ENCODE measurements around the gene TRHDE. TPM values are rescaled to one million over a fixed set of nuclear protein-coding genes. Genes with fewer than 3 reads are reported as not detected.

The TRHDE gene
- total and polyA plus RNA-seq, 2 of the 13 experiments (the other 11 are each of a cell fraction or from before 2014, with no cell fraction given), result not detected

GRCh38 chr12:72716221-72716620 is 444.1 kb downstream of the TRHDE start:
- no peak for TF ChIP-seq MTF2 (CRISPR knock-in tag; IDR thresholded peaks at IDR 0.05; ENCODE audit: borderline replicate concordance)
- TF ChIP-seq CREBL2 (CRISPR knock-in tag; IDR thresholded peaks at IDR 0.05; ENCODE audit: borderline replicate concordance), result no peak
- TF ChIP-seq NFIB (CRISPR knock-in tag; IDR thresholded peaks at IDR 0.05; ENCODE audit: borderline replicate concordance), result no peak
- ATAC-seq (no peak), DNase-seq (ENCODE audit: low spot score) (no peak), FAIRE-seq (no peak)
- intact Hi-C loops (cut with micrococcal nuclease; ENCODE audit: unreplicated experiment) (no loop called here), in situ Hi-C loops (cut with HindIII; ENCODE audit: extremely low pct_ligation_motif_present, low pct_unique_long_range_greater_than_20kb) (no loop called here)
- ChIA-PET POLR2A (no interaction called here), CTCF (ENCODE audit: low intra/inter-chr PET ratio, low total read pairs) (no interaction called here)
- WGBS (ENCODE audit: low lambda C conversion rate), result 8% methylated on average over 2 of the region's 2 CpGs
- no TSS peak for BruUV-seq (replicated peaks)
- Histone ChIP-seq H3K79me2 (ENCODE audit: insufficient read depth, low read length) (no peaks in the 10 kb centered on the region), H3K4me3 (replicated peaks in 1 of 3; ENCODE audit: insufficient read depth in 1 of 3, low read depth in 2 of 3, low read length in 3 of 3) (no peak overlapping the region), H3K27ac (ENCODE audit: extremely low read length, insufficient read depth, low read length) (no peak overlapping the region), H3K4me1 (ENCODE audit: insufficient read depth, low read length) (no peaks in the 10 kb centered on the region), H3K36me3 (replicated peaks in 1 of 2; ENCODE audit: control insufficient read depth in 1 of 2, insufficient read depth in 2 of 2, low read length in 2 of 2) (no peaks in the 10 kb centered on the region), H4K20me1 (ENCODE audit: insufficient read depth, low read length) (no peaks in the 10 kb centered on the region), H3K4me2 (ENCODE audit: low read depth, low read length) (no peak overlapping the region), H3K9me3 (ENCODE audit: low read length) (peaks cover 51% of the 10 kb centered on the region), H3K27me3 (ENCODE audit: control insufficient read depth in 1 of 2, insufficient read depth in 2 of 2, low read length in 2 of 2) (no peaks in the 10 kb centered on the region), H2AFZ (ENCODE audit: low read length) (no peak overlapping the region), H3K9ac (ENCODE audit: insufficient read depth, low read depth, low read length) (no peak overlapping the region)

GRCh38 chr12:72717036-72717435 is 444.9 kb downstream of the TRHDE start:
- no peak overlapping the region for H3K27ac ChIP-seq (ENCODE audit: extremely low read length, insufficient read depth, low read length)
- FAIRE-seq (no peak), DNase-seq (ENCODE audit: low spot score) (no peak), ATAC-seq (no peak)
- intact Hi-C loops (cut with micrococcal nuclease; ENCODE audit: unreplicated experiment), result no loop called here
- 0% methylated on average over 1 of the region's 1 CpG for WGBS (ENCODE audit: low lambda C conversion rate)
- no peak for TF ChIP-seq TAF1 (CRISPR knock-in tag; IDR thresholded peaks at IDR 0.05)
- no peak for TF ChIP-seq ZNF703 (CRISPR knock-in tag; IDR thresholded peaks at IDR 0.05; ENCODE audit: borderline replicate concordance)
- TF ChIP-seq ZNF12 (CRISPR knock-in tag; IDR thresholded peaks at IDR 0.05), result no peak
- TF ChIP-seq ZFP1 (CRISPR knock-in tag; IDR thresholded peaks at IDR 0.05), result no peak
- TF ChIP-seq ZBTB10 (CRISPR knock-in tag; IDR thresholded peaks at IDR 0.05; ENCODE audit: borderline replicate concordance), result no peak
- no peak for TF ChIP-seq GFI1 (CRISPR knock-in tag; IDR thresholded peaks at IDR 0.05; ENCODE audit: borderline replicate concordance)
- no peak for TF ChIP-seq MLXIP (CRISPR knock-in tag; IDR thresholded peaks at IDR 0.05; ENCODE audit: borderline replicate concordance)
- H3K27me3 ChIP-seq (ENCODE audit: control insufficient read depth in 1 of 2, insufficient read depth in 2 of 2, low read length in 2 of 2), result no peaks in the 10 kb centered on the region
- in situ Hi-C loops (cut with HindIII; ENCODE audit: extremely low pct_ligation_motif_present, low pct_unique_long_range_greater_than_20kb), result no loop called here
- H4K20me1 ChIP-seq (ENCODE audit: insufficient read depth, low read length), result no peaks in the 10 kb centered on the region
- ChIA-PET POLR2A (no interaction called here), CTCF (ENCODE audit: low intra/inter-chr PET ratio, low total read pairs) (no interaction called here)
- BruUV-seq (replicated peaks), result no TSS peak
- H3K79me2 ChIP-seq (ENCODE audit: insufficient read depth, low read length), result no peaks in the 10 kb centered on the region
- peaks cover 59% of the 10 kb centered on the region for H3K9me3 ChIP-seq (ENCODE audit: low read length)
- H3K36me3 ChIP-seq (replicated peaks in 1 of 2; ENCODE audit: control insufficient read depth in 1 of 2, insufficient read depth in 2 of 2, low read length in 2 of 2), result no peaks in the 10 kb centered on the region
- H3K4me2 ChIP-seq (ENCODE audit: low read depth, low read length), result no peak overlapping the region
- no peak overlapping the region for H2AFZ ChIP-seq (ENCODE audit: low read length)
- no peak overlapping the region for H3K4me3 ChIP-seq (replicated peaks in 1 of 3; ENCODE audit: insufficient read depth in 1 of 3, low read depth in 2 of 3, low read length in 3 of 3)
- H3K4me1 ChIP-seq (ENCODE audit: insufficient read depth, low read length), result no peaks in the 10 kb centered on the region
- no peak overlapping the region for H3K9ac ChIP-seq (ENCODE audit: insufficient read depth, low read depth, low read length)
